Sigmoid colon (tissue), 4 donors: ENCODE results near the gene ERMARD.

ENCODE experiments used
- EP300 ChIP-seq, 4 donors: sonication (generic); formaldehyde crosslinking; IDR thresholded peaks; one replicate each; pipeline ENCODE4 v1.6.1; 2017; ENCODE audit warnings: antibody characterized with exemption in 4 of 4
- POLR2AphosphoS5 ChIP-seq, 4 donors: sonication (generic); formaldehyde crosslinking; IDR thresholded peaks; one replicate each; pipeline ENCODE4 v1.6.1; 2017; ENCODE audit warnings: antibody characterized with exemption in 4 of 4
- TF ChIP-seq, protein P1 (sequence below), 4 experiments: fragments of 450-650 bp in 3 of 4; fragments of 200-600 bp in 1 of 4; IDR thresholded peaks; one replicate each; pipeline ENCODE4 v1.5.1; 2016 to 2019; ENCODE audit warnings: antibody characterized with exemption in 4 of 4, mild to moderate bottlenecking in 3 of 4, moderate library complexity in 2 of 4

DNA sequence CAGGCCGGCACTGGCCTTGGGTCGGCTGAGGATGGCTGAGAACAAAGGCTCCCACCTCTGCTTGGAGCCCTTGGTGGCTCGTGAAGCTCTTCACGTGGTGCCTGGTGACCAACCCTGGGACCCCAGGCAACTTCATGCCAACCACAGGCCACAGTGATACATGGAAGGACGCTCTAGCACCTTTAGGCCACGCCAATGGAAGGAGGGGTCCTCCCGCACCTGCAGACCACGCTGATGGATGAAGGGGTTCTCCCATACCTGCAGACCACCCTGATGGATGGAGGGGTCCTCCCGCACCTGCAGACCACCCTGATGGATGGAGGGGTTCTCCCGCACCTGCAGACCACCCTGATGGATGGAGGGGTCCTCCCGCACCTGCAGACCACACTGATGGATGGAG is 62.5 kb downstream of the ERMARD start:
- TF ChIP-seq, protein P1, sequence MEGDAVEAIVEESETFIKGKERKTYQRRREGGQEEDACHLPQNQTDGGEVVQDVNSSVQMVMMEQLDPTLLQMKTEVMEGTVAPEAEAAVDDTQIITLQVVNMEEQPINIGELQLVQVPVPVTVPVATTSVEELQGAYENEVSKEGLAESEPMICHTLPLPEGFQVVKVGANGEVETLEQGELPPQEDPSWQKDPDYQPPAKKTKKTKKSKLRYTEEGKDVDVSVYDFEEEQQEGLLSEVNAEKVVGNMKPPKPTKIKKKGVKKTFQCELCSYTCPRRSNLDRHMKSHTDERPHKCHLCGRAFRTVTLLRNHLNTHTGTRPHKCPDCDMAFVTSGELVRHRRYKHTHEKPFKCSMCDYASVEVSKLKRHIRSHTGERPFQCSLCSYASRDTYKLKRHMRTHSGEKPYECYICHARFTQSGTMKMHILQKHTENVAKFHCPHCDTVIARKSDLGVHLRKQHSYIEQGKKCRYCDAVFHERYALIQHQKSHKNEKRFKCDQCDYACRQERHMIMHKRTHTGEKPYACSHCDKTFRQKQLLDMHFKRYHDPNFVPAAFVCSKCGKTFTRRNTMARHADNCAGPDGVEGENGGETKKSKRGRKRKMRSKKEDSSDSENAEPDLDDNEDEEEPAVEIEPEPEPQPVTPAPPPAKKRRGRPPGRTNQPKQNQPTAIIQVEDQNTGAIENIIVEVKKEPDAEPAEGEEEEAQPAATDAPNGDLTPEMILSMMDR (IDR thresholded peaks at IDR 0.05) = no peak
- TF ChIP-seq EP300 (IDR thresholded peaks at IDR 0.05) (no peak), POLR2AphosphoS5 (IDR thresholded peaks at IDR 0.05) (no peak)
